A549 (cell line): ENCODE results near the gene FLG2.

Experiments used
- CTCF ChIP-seq: fragments of >200 bp; sonication (Bioruptor Twin); formaldehyde crosslinking; IDR thresholded peaks from 3 replicates; pipeline ENCODE4 v1.5.1; 2016
- EP300 ChIP-seq, 2 experiments: fragments of >200 bp; sonication (Bioruptor Twin); formaldehyde crosslinking; IDR thresholded peaks; 2 replicates in 1 of 2; 3 replicates in 1 of 2; pipeline ENCODE4 v1.6.1; 2016 to 2017
- HDAC2 ChIP-seq: fragments of 200-600 bp; sonication (generic); IDR thresholded peaks from 2 replicates; pipeline ENCODE4 v1.6.1; 2016
- HMGXB4 ChIP-seq: fragments of 250-450 bp; sonication (Bioruptor Pico); IDR thresholded peaks from 2 replicates; pipeline ENCODE4 v1.5.0; 2021; ENCODE audit warnings: mild to moderate bottlenecking, moderate library complexity, borderline replicate concordance
- HOXA7 ChIP-seq: fragments of 250-450 bp; sonication (Bioruptor Pico); IDR thresholded peaks from 2 replicates; pipeline ENCODE4 v1.5.0; 2020; ENCODE audit warnings: mild to moderate bottlenecking, moderate library complexity
- PBX3 ChIP-seq: IDR thresholded peaks from 2 replicates; pipeline ENCODE4 v1.6.1; 2012
- POLR2A ChIP-seq: IDR thresholded peaks from 2 replicates; pipeline ENCODE4 v1.6.1; 2012; ENCODE audit warnings: mild to moderate bottlenecking, low read length
- RAD21 ChIP-seq, 2 experiments: fragments of >200 bp in 1 of 2; sonication (Bioruptor Twin) in 1 of 2; formaldehyde crosslinking in 1 of 2; IDR thresholded peaks in 1 of 2; conservative IDR thresholded peaks in 1 of 2; 2 replicates in 1 of 2; 3 replicates in 1 of 2; pipeline ENCODE4 v1.6.1; 2012 to 2018; ENCODE audit warnings: inconsistent platforms in 1 of 2
- RFX5 ChIP-seq: fragments of 450-650 bp; IDR thresholded peaks from 2 replicates; pipeline ENCODE4 v1.7.1; 2014; ENCODE audit warnings: antibody characterized with exemption, mild to moderate bottlenecking, moderate library complexity
- ZFP36 ChIP-seq: fragments of 450-650 bp; IDR thresholded peaks from 2 replicates; pipeline ENCODE4 v1.6.1; 2014; ENCODE audit warnings: borderline replicate concordance; ENCODE audit not compliant: partially characterized antibody
- TF ChIP-seq, protein P1 (sequence below): fragments of >200 bp; sonication (Bioruptor Twin); formaldehyde crosslinking; IDR thresholded peaks from 3 replicates; pipeline ENCODE4 v1.6.1; 2016

- TF ChIP-seq EP300 (IDR thresholded peaks at IDR 0.05) (no peak), CTCF (no peak), POLR2A (no peak), HOXA7 (no peak), RFX5 (no peak), HDAC2 (no peak), RAD21 (conservative IDR thresholded peaks at IDR 0.05 in 1 of 2, IDR thresholded peaks at IDR 0.05 in 1 of 2) (no peak), PBX3 (no peak), ZFP36 (no peak), HMGXB4 (CRISPR knock-in tag) (no peak)
- TF ChIP-seq, protein P1, sequence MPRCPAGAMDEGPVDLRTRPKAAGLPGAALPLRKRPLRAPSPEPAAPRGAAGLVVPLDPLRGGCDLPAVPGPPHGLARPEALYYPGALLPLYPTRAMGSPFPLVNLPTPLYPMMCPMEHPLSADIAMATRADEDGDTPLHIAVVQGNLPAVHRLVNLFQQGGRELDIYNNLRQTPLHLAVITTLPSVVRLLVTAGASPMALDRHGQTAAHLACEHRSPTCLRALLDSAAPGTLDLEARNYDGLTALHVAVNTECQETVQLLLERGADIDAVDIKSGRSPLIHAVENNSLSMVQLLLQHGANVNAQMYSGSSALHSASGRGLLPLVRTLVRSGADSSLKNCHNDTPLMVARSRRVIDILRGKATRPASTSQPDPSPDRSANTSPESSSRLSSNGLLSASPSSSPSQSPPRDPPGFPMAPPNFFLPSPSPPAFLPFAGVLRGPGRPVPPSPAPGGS = no peak
These were observed 16.8 kb downstream of the FLG2 start for GRCh38 chr1:152343006-152343405.
